Keratinocyte (primary cell): ENCODE measurements around the gene ZBTB48.

ENCODE experiments used
- CTCF ChIP-seq, 3 experiments: IDR thresholded peaks in 1 of 3; conservative IDR thresholded peaks in 1 of 3; optimal IDR thresholded peaks in 1 of 3; 2 replicates in 2 of 3; 3 replicates in 1 of 3; pipeline versions ENCODE3 to v1.5.1; 2011; ENCODE audit warnings: low read length in 3 of 3, mild to moderate bottlenecking in 3 of 3, moderate library complexity in 2 of 3, control low read depth in 1 of 3, inconsistent platforms in 1 of 3; ENCODE audit not compliant: insufficient read depth in 2 of 3; ENCODE audit errors: extremely low read depth in 1 of 3
- EZH2 ChIP-seq: IDR thresholded peaks from one replicate; pipeline ENCODE4 v1.6.1; 2012; ENCODE audit warnings: inconsistent platforms, mild to moderate bottlenecking, low read length, moderate library complexity

DNA sequence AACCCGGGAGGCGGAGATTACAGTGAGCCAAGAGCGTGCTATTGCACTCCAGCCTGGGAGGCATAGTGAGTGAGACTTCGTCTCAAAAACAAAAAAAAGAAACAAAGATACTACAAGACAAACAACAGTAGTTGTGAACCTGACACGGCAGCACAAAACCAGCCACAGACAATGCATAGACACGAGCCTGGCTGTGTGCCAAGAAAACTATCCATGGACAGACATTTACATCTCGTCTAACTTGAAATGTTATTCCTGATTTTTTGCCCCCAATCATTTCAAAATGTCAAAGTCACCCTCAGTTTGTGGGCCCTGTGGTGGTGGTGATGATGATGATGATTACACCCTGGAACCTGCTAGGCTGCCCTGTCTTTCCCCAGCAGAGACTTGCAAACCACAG is 16.6 kb downstream of the ZBTB48 start:
- no peak for TF ChIP-seq CTCF (optimal IDR thresholded peaks at IDR 0.05 in 1 of 3, IDR thresholded peaks at IDR 0.05 in 1 of 3, conservative IDR thresholded peaks at IDR 0.05 in 1 of 3; ENCODE audit: extremely low read depth in 1 of 3, insufficient read depth in 2 of 3, low read length in 3 of 3)
- no peak for TF ChIP-seq EZH2
